SU-DHL-6 (cell line): ENCODE results near the gene B3GALT5.

Experiments
- H2AFZ ChIP-seq: fragments of 200-600 bp; sonication (generic); 2 replicates; pipeline ENCODE4 v1.6.1; 2014; ENCODE audit warnings: low read depth, mild to moderate bottlenecking, moderate library complexity, mixed read lengths, antibody characterized with exemption, low read length; ENCODE audit not compliant: severe bottlenecking
- H3F3A ChIP-seq: fragments of 200-600 bp; shearing (Covaris generic); 2 replicates; pipeline ENCODE4 v1.6.0; 2016; ENCODE audit warnings: antibody characterized with exemption, mild to moderate bottlenecking; ENCODE audit not compliant: insufficient read depth
- H3K27ac ChIP-seq: fragments of 200-600 bp; sonication (generic); 2 replicates; pipeline ENCODE4 v1.5.1; 2016; ENCODE audit warnings: low read depth, mild to moderate bottlenecking, low read length, moderate library complexity, mixed read lengths
- H3K27me3 ChIP-seq: fragments of 200-600 bp; sonication (generic), shearing (Covaris generic); 2 replicates; pipeline ENCODE4 v1.6.0; 2014; ENCODE audit warnings: mild to moderate bottlenecking, low read length
- H3K36me3 ChIP-seq: fragments of 200-600 bp; sonication (generic); 2 replicates; pipeline ENCODE4 v1.6.1; 2014; ENCODE audit warnings: mild to moderate bottlenecking, low read length, mixed read lengths
- H3K4me2 ChIP-seq: fragments of 300-600, 200-600 bp; shearing (Covaris generic), sonication (generic); 2 replicates; pipeline ENCODE4 v1.6.0; 2014; ENCODE audit warnings: low read length, low read depth, mild to moderate bottlenecking; ENCODE audit not compliant: poor library complexity, severe bottlenecking
- H3K4me3 ChIP-seq: fragments of 200-600 bp; sonication (generic); 2 replicates; pipeline ENCODE4 v1.5.1; 2014; ENCODE audit warnings: antibody characterized with exemption, low read length, mild to moderate bottlenecking, mixed read lengths; ENCODE audit not compliant: insufficient read depth, poor library complexity, severe bottlenecking
- H3K79me2 ChIP-seq: fragments of 200-600 bp; sonication (generic); 2 replicates; pipeline ENCODE4 v1.6.1; 2014; ENCODE audit warnings: mild to moderate bottlenecking, low read length, moderate library complexity; ENCODE audit not compliant: insufficient read depth
- H3K9ac ChIP-seq: fragments of 200-600 bp; sonication (generic); 2 replicates; pipeline ENCODE4 v1.7.0; 2014; ENCODE audit warnings: mild to moderate bottlenecking, low read length
- H3K9me2 ChIP-seq: fragments of 200-600 bp; sonication (generic); replicated peaks from 2 replicates; pipeline ENCODE4 v1.6.1; 2014; ENCODE audit warnings: low read length; ENCODE audit not compliant: insufficient read depth
- H3K9me3 ChIP-seq: fragments of 200-600 bp; sonication (generic); 2 replicates; pipeline ENCODE4 v1.6.1; 2014; ENCODE audit warnings: low read length, mixed read lengths; ENCODE audit not compliant: insufficient read depth
- H4K20me1 ChIP-seq: fragments of 200-600 bp; sonication (generic); 2 replicates; pipeline ENCODE4 v1.6.1; 2014; ENCODE audit warnings: low read depth, mild to moderate bottlenecking, antibody characterized with exemption, low read length, moderate library complexity, mixed read lengths
- EZH2phosphoT487 ChIP-seq: fragments of 200-600 bp; sonication (generic), shearing (Covaris generic); conservative IDR thresholded peaks from 2 replicates; pipeline ENCODE4 v1.6.1; 2018; ENCODE audit warnings: mild to moderate bottlenecking, antibody characterized with exemption, low read length, moderate library complexity, mixed read lengths
- TF ChIP-seq, protein P1 (sequence below): fragments of 200-600 bp; sonication (generic); IDR thresholded peaks from one replicate; pipeline ENCODE4 v1.5.1; 2017; ENCODE audit warnings: antibody characterized with exemption, mild to moderate bottlenecking, low read length, moderate library complexity; ENCODE audit not compliant: insufficient read depth, poor library complexity, severe bottlenecking

B3GALT5 gene

DNA sequence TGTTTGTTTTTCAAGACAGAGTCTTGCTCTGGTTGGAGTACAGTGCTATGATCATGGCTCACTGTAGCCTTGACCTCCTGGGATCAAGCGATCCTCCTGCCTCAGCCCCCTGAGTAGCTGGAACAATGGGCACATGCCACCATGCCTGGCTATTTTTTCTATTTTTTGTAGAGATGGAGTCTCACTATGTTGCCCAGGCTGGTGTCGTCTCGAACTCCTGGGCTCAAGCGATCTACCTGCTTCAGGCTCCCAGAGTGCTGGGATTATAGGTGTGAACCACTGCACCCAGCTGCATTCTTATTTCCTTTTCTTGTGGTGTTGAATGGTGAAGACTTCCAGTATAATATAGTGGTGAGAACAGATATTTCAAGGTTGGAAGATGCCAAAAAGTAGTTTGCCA lies 28.0 kb downstream of the B3GALT5 start:
- no peaks in the 10 kb centered on the region for H3K36me3 ChIP-seq
- TF ChIP-seq EZH2phosphoT487: no peak
- TF ChIP-seq, protein P1, sequence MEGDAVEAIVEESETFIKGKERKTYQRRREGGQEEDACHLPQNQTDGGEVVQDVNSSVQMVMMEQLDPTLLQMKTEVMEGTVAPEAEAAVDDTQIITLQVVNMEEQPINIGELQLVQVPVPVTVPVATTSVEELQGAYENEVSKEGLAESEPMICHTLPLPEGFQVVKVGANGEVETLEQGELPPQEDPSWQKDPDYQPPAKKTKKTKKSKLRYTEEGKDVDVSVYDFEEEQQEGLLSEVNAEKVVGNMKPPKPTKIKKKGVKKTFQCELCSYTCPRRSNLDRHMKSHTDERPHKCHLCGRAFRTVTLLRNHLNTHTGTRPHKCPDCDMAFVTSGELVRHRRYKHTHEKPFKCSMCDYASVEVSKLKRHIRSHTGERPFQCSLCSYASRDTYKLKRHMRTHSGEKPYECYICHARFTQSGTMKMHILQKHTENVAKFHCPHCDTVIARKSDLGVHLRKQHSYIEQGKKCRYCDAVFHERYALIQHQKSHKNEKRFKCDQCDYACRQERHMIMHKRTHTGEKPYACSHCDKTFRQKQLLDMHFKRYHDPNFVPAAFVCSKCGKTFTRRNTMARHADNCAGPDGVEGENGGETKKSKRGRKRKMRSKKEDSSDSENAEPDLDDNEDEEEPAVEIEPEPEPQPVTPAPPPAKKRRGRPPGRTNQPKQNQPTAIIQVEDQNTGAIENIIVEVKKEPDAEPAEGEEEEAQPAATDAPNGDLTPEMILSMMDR: no peak
- no peaks in the 10 kb centered on the region for H4K20me1 ChIP-seq
- no peak overlapping the region for H3K4me2 ChIP-seq
- H3K9ac ChIP-seq: no peak overlapping the region
- H3K79me2 ChIP-seq: no peaks in the 10 kb centered on the region
- no peak overlapping the region for H3K4me3 ChIP-seq
- H3K27ac ChIP-seq: no peak overlapping the region
- no peaks in the 10 kb centered on the region for H3K9me3 ChIP-seq
- H2AFZ ChIP-seq: no peak overlapping the region
- H3F3A ChIP-seq: no peaks in the 10 kb centered on the region
- H3K9me2 ChIP-seq: no peaks in the 10 kb centered on the region
- H3K27me3 ChIP-seq: no peaks in the 10 kb centered on the region

GRCh38 chr21:39641827-39642450 lies 29.2 kb downstream of the B3GALT5 start:
- Histone ChIP-seq H2AFZ (no peak overlapping the region), H3K9ac (no peak overlapping the region)

DNA sequence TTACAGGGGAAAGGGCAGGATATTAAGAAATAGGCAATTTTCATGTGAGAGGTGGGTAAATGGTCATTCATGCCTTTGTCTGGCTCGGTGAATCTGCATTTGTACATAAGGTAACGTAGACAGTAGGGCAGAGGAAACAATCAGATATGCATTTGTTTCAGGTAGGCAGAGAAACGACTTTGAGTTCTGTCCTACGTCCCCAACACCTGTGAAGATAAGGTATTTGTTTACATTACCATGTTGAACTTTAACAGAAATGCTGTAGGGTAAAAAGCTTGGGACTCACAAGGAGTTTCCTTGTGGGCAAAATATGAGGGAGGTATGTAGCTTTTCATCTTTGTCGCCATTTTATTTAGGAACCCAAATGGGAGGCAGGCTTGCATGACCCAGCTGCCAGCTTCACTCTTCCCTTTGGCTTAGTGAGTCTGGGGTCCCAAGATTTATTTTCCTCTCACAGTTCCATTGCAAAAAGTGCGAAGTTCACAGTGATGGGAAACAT lies 31.4 kb downstream of the B3GALT5 start:
- no peaks in the 10 kb centered on the region for H3F3A ChIP-seq
- H3K9me2 ChIP-seq: no peaks in the 10 kb centered on the region
- no peak overlapping the region for H3K4me2 ChIP-seq
- no peaks in the 10 kb centered on the region for H3K27me3 ChIP-seq
- no peak overlapping the region for H3K4me3 ChIP-seq
- H4K20me1 ChIP-seq: no peaks in the 10 kb centered on the region
- H3K9me3 ChIP-seq: no peaks in the 10 kb centered on the region
- H3K79me2 ChIP-seq: no peaks in the 10 kb centered on the region
- H3K9ac ChIP-seq: no peak overlapping the region
- no peaks in the 10 kb centered on the region for H3K36me3 ChIP-seq
- TF ChIP-seq EZH2phosphoT487: no peak
- TF ChIP-seq, protein P1: no peak
- no peak overlapping the region for H3K27ac ChIP-seq
- H2AFZ ChIP-seq: no peak overlapping the region

More at GRCh38 chr21:39641827-39642450, 29.2 kb downstream of the B3GALT5 start:
- H3K79me2 ChIP-seq: no peaks in the 10 kb centered on the region
- H3K36me3 ChIP-seq: no peaks in the 10 kb centered on the region
- no peaks in the 10 kb centered on the region for H4K20me1 ChIP-seq
- TF ChIP-seq, protein P1: no peak
- TF ChIP-seq EZH2phosphoT487: no peak
- H3K9me2 ChIP-seq: no peaks in the 10 kb centered on the region
- no peak overlapping the region for H3K27ac ChIP-seq
- H3K9me3 ChIP-seq: no peaks in the 10 kb centered on the region
- H3K4me2 ChIP-seq: no peak overlapping the region
- H3K4me3 ChIP-seq: no peak overlapping the region
- H3F3A ChIP-seq: no peaks in the 10 kb centered on the region
- no peaks in the 10 kb centered on the region for H3K27me3 ChIP-seq
